ENCODE measurements around the gene FAU. TPM values are rescaled to one million over a fixed set of nuclear protein-coding genes. Genes with fewer than 3 reads are reported as not detected.
"Not testable (repeated sequence)": the region's sequence is repeated elsewhere in the genome, so short reads cannot be mapped to it uniquely, and the experiment has no call there.

The FAU gene
- 835 TPM for total RNA-seq

GRCh38 chr11:65121865-65122696 lies at the start of gene FAU, which contains the start of gene MRPL49:
TSS of gene FAU (minus strand) at chr11:65122134. CDS start at chr11:65121813, 321 bp downstream.
TSS of gene MRPL49 (plus strand) at chr11:65122321. CDS start at chr11:65122347, 26 bp downstream.
- peak; percentile 99 for DNase-seq (ENCODE audit: low spot score)

GRCh38 chr11:65170058-65170534 lies 48.2 kb upstream of the FAU start, which contains the start of gene SPDYC:
TSS of gene SPDYC (plus strand) at chr11:65170233. CDS start at chr11:65171358, 1,125 bp downstream.
- DNase-seq (ENCODE audit: low spot score), result no peak

- no peak for DNase-seq (ENCODE audit: low spot score)
Observed at GRCh38 chr11:65169164-65169641, 47.3 kb upstream of the FAU start.

GRCh38 chr11:65167656-65168055 lies 45.7 kb upstream of the FAU start:
- no peak for DNase-seq (ENCODE audit: low spot score)

GRCh38 chr11:65166893-65167292 lies 45.0 kb upstream of the FAU start:
- no peak for DNase-seq (ENCODE audit: low spot score)

GRCh38 chr11:65165410-65166317 lies 43.7 kb upstream of the FAU start:
- DNase-seq (ENCODE audit: low spot score), result peak; percentile 54

GRCh38 chr11:65163684-65164083 lies 41.8 kb upstream of the FAU start:
- DNase-seq (ENCODE audit: low spot score), result no peak

- DNase-seq (ENCODE audit: low spot score), result no peak
Observed at GRCh38 chr11:65160643-65161042, 38.7 kb upstream of the FAU start.

GRCh38 chr11:65159012-65159411 lies 37.1 kb upstream of the FAU start:
- no peak for DNase-seq (ENCODE audit: low spot score)

- no peak for DNase-seq (ENCODE audit: low spot score)
Observed at GRCh38 chr11:65157336-65157735, 35.4 kb upstream of the FAU start.

GRCh38 chr11:65156926-65157325 lies 35.0 kb upstream of the FAU start:
- DNase-seq (ENCODE audit: low spot score), result no peak

GRCh38 chr11:65156256-65156655 lies 34.3 kb upstream of the FAU start:
- no peak for DNase-seq (ENCODE audit: low spot score)

- DNase-seq (ENCODE audit: low spot score), result no peak
Observed at GRCh38 chr11:65152122-65152521, 30.2 kb upstream of the FAU start.

GRCh38 chr11:65151331-65151899 lies 29.5 kb upstream of the FAU start:
- no peak for DNase-seq (ENCODE audit: low spot score)

- DNase-seq (ENCODE audit: low spot score), result peak; percentile 94
Observed at GRCh38 chr11:65150509-65151299, 28.8 kb upstream of the FAU start.

- DNase-seq (ENCODE audit: low spot score), result not testable (repeated sequence)
Observed at GRCh38 chr11:65150131-65150508, 28.2 kb upstream of the FAU start.

GRCh38 chr11:65148657-65149056 lies 26.7 kb upstream of the FAU start:
- DNase-seq (ENCODE audit: low spot score), result no peak

GRCh38 chr11:65147352-65148075 lies 25.6 kb upstream of the FAU start:
- DNase-seq (ENCODE audit: low spot score), result no peak

- DNase-seq (ENCODE audit: low spot score), result no peak
Observed at GRCh38 chr11:65141896-65142494, 20.1 kb upstream of the FAU start.
